ENCODE data around the gene TAOK2.

DNA sequence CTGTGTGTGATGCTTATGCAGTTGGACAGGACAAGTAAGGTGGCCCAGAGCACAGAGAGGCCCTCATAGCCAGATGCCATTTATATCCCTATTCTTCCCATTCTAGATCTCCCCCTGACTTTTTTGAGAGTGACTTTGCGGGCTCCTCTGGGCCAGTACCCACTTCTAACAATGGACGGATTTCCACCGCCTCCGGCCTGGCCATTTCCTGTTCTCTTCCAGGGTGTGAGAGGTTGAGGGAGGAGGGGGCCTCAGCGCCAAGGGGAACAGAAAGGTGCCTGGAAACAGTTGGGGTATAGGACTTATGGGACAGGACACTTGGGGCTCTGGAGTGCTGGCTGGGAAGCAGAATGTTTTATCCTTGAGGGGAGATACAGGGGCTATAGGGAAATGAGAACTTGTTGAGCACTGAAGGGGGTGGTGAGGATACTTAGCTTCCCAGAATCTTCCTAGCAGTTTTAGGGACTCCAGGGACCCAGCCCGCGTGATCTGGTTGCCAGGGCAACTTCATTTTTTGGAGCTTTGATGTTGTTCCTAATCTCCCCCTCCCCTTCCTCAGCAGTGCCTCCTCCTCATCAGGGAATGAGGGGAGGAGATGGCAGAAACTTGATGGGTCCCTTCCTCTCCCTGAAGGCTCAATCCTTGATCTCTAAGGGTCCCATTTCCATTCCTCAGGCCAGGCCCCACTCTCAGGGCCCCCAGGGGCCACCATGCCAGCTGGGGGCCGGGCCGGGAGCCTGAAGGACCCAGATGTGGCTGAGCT lies 3.6 kb downstream of the TAOK2 start:
- no peak for TF ChIP-seq POLR2A (IDR thresholded peaks at IDR 0.05)
- TF ChIP-seq, protein P1, sequence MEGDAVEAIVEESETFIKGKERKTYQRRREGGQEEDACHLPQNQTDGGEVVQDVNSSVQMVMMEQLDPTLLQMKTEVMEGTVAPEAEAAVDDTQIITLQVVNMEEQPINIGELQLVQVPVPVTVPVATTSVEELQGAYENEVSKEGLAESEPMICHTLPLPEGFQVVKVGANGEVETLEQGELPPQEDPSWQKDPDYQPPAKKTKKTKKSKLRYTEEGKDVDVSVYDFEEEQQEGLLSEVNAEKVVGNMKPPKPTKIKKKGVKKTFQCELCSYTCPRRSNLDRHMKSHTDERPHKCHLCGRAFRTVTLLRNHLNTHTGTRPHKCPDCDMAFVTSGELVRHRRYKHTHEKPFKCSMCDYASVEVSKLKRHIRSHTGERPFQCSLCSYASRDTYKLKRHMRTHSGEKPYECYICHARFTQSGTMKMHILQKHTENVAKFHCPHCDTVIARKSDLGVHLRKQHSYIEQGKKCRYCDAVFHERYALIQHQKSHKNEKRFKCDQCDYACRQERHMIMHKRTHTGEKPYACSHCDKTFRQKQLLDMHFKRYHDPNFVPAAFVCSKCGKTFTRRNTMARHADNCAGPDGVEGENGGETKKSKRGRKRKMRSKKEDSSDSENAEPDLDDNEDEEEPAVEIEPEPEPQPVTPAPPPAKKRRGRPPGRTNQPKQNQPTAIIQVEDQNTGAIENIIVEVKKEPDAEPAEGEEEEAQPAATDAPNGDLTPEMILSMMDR (IDR thresholded peaks at IDR 0.05): no peak
- no peak for TF ChIP-seq EP300 (IDR thresholded peaks at IDR 0.05)

Data from tibial nerve (tissue), 4 donors.